SU-DHL-6 (cell line): Measurements from ENCODE around the gene IDI2.

ENCODE experiments used
- EZH2phosphoT487 ChIP-seq: fragments of 200-600 bp; sonication (generic), shearing (Covaris generic); conservative IDR thresholded peaks from 2 replicates; pipeline ENCODE4 v1.6.1; 2018; ENCODE audit warnings: mild to moderate bottlenecking, antibody characterized with exemption, low read length, moderate library complexity, mixed read lengths
- TF ChIP-seq, protein P1 (sequence below): fragments of 200-600 bp; sonication (generic); IDR thresholded peaks from one replicate; pipeline ENCODE4 v1.5.1; 2017; ENCODE audit warnings: antibody characterized with exemption, mild to moderate bottlenecking, low read length, moderate library complexity; ENCODE audit not compliant: insufficient read depth, poor library complexity, severe bottlenecking

DNA sequence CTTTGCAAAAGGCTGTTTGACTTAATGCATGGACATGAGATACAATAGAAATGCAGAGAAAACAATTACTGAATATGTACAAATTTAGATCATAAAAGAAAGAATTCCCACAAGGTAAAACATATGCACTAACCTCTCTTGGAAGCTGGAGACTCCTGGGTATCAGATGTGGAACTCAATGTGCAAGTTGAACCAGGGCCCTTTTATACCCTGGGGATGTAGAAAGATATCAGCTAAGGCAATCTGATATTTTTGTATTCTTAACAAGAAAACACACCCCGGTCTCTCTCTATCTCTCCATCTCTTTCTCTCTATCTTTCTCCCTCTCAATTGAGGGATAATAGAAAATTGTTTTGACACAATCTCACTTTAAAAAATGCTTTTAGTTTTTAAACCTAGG lies at the start of gene IDI2:
- TF ChIP-seq, protein P1, sequence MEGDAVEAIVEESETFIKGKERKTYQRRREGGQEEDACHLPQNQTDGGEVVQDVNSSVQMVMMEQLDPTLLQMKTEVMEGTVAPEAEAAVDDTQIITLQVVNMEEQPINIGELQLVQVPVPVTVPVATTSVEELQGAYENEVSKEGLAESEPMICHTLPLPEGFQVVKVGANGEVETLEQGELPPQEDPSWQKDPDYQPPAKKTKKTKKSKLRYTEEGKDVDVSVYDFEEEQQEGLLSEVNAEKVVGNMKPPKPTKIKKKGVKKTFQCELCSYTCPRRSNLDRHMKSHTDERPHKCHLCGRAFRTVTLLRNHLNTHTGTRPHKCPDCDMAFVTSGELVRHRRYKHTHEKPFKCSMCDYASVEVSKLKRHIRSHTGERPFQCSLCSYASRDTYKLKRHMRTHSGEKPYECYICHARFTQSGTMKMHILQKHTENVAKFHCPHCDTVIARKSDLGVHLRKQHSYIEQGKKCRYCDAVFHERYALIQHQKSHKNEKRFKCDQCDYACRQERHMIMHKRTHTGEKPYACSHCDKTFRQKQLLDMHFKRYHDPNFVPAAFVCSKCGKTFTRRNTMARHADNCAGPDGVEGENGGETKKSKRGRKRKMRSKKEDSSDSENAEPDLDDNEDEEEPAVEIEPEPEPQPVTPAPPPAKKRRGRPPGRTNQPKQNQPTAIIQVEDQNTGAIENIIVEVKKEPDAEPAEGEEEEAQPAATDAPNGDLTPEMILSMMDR = no peak
- TF ChIP-seq EZH2phosphoT487 = no peak
